HG03066 (cell line): ENCODE data around the gene PPIC.

Experiments
- ATAC-seq: cut with Tn5 transposase; IDR thresholded peaks from one replicate; pipeline ENCODE4 v1.9.1; 2021; ENCODE audit warnings: low read depth; ENCODE audit not compliant: unreplicated experiment

PPIC gene

DNA sequence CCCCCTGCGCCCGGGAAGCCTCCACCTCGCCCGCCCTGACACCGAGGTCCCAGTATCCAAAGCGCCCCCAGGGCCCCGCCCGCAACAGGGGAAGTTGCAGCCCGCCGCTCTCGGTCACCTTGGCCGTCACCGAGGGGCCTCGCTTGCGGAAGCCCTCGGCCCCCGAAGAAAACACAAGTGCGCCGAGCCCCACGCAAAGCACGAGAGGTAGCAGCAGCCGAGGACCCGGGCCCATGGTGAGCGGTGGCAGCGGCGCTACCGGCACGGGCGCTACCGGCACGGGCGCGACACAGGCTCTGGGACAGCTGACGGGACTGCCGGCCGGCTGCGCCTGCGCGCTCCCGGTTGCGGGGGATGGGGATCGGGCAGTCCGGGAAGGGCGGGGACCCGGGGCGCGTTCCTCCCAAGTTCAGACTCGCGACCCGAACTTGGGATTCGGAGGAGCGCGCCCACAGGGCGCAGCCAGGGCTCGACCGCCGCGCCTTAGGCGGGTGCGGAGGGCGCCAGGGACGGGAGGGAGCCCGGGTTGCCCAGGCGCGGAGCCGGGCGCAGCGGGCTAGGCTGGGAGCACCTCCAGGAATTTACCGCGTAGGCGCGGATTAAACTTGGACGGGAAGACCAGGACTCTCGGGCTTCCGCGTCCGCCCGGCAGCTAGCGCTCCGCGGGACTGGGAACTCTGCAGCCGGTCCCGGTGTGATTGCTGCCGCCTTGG lies at the start of gene PPIC:
Gene PPIC, minus strand, starts transcription at position 335 of the 713 bp plus-strand sequence. Its CDS starts 100 bp downstream, at position 235.
- peak; percentile 49 for ATAC-seq

- ATAC-seq = no peak
Measured at GRCh38 chr5:123085638-123086286, 49.2 kb upstream of the PPIC start.

DNA sequence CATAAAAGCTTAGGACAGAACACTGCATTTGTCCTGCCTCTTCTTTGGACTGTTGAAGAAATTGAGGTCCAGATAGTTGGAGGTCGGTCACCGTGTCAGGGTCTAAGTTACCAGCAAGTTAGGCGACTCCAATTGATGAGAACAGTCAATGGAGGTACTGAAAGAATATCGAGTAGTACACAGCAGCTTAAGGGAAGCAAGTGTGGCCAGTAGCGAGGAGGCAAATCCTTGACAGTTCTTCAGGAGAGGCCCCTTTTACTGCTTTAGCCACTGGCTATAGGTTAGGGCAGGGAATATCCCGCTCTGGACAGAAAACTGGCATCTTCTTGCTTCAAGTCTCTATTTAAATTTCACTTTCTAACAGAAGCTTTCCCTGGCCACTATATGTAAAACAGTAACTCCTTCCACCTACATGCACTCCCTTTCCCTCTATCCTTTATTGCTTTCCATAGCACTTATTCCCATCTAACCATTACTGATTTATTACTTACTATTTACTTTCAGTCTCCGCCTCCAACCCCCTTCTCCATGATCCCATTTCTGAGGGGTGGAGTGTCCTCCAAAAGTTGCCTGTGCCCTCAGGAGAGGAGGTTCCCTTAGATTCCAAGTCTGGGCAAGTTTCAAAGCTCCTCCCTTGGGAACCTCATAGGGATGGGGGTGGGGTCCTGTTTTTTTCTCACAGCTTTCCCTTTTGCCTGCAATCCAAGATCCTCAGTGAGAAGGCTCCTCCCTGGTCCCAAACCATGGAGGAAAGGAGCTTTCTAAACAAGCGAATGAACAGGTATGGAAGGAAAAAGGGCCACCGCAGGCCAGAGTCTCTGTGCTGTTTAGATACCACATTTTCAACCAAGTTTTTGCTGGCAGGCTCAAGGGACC lies 48.4 kb upstream of the PPIC start:
- no peak for ATAC-seq

- ATAC-seq = no peak
Measured at GRCh38 chr5:123083298-123083697, 46.8 kb upstream of the PPIC start.

GRCh38 chr5:123080215-123080614 lies 43.7 kb upstream of the PPIC start:
- ATAC-seq = no peak

GRCh38 chr5:123075521-123076163 lies 39.1 kb upstream of the PPIC start:
- ATAC-seq = no peak

DNA sequence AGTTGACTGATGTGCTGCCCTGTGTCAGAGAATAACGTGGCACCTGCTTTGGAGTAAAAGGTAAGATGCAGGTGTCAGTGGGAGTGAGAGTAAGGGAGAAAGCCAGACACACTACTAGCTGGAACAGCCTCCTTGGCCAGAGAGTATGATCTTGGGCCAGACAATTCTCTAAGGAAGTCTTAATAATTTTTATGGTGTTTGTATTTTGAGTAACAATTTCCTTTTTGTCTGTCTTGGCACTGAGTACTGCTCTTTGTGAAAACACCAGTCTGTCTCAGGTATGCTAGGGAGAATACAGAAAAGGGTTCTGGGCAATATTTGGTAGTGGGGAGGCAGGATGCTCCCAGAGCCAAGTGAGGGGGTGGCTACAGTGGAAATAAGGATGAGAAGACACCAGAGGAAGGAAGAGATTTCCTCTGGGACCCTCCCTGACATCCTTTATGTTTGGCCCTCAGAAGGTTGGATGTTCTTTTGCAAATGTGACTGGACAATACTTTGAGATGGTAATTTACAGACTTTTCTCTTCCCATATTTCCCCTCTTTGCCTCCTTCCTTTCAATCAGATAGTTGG lies 31.9 kb upstream of the PPIC start:
- no peak for ATAC-seq

DNA sequence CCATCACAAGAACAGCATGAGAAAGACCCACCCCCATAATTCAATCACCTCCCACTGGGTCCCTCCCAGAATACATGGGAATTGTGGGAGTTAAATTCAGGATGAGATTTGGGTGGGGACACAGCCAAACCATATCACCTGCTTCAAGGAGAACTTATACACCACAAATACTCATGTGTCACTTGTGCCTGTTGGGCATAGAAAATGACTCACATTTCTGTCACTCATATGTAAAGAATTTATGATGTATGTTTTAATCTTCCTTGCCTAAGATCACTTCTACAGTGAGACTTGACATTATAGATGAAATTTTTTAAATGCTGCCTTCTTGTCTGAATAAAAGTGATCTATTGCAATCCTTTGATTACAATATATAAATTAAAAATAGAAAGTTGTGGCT lies 29.5 kb upstream of the PPIC start:
- ATAC-seq = no peak

GRCh38 chr5:123059455-123059854 lies 22.9 kb upstream of the PPIC start:
- ATAC-seq = no peak

GRCh38 chr5:123051206-123051605 lies 14.7 kb upstream of the PPIC start:
- no peak for ATAC-seq

GRCh38 chr5:123047706-123048105 lies 11.2 kb upstream of the PPIC start:
- no peak for ATAC-seq

GRCh38 chr5:123046222-123046621 lies 9.7 kb upstream of the PPIC start:
- ATAC-seq = no peak

GRCh38 chr5:123044926-123045617 lies 8.5 kb upstream of the PPIC start:
- ATAC-seq = no peak

GRCh38 chr5:123039673-123040072 lies 3.1 kb upstream of the PPIC start:
- ATAC-seq = no peak

GRCh38 chr5:123037104-123037418 lies 536 bp upstream of the PPIC start:
- ATAC-seq = no peak

GRCh38 chr5:123035918-123036390 lies 571 bp downstream of the PPIC start:
- peak; percentile 27 for ATAC-seq

DNA sequence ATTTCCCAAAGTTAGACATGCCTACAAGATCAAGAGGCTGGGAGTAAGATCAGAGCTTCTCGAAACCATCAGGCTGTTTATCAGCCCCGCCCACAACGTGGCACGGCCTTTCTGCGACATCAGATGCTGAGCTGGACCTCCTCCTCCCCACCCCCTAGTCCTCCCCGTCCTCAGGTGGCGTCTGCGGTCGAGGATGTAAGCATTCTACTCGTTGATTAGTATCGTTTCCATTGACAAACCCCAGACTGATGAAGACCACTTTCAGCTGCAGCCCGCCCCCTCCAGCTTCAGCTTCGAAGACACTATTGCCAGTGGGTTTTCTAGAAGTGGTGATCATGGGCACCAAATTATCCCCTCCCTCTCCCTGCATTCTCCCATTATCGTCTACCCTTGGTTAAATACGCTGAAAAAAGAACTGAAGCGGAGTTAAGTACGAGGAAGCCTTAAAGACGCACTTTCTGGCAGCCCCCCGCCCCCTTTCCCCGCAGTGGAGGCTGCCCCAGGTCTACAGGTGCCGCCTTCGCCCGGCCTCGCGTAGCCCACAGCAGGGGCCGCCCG lies 1.1 kb downstream of the PPIC start:
- no peak for ATAC-seq

DNA sequence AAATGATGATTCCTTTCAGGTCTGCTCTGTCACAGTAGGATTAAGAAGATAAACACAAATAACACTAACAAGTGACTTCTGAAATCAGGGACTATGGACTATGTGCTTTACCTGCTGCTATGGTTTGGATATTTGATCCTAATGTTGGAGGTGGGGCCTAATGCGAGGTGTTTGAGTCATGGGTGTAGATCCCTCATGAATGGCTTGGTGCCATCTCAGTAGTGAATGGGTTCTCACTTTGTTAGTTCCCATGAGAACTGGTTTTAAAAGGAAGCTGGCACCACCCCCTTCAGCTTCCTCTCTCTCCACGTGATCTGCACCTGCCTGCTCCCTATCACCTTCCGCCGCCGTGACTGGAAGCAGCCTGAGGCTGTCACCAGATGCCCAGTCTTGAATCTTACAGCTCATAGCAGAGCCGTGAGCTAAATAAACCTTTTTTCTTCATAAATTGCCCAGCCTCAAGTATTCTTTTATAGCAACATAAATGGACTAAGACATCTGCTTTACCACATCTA lies 3.3 kb downstream of the PPIC start:
- ATAC-seq = no peak

DNA sequence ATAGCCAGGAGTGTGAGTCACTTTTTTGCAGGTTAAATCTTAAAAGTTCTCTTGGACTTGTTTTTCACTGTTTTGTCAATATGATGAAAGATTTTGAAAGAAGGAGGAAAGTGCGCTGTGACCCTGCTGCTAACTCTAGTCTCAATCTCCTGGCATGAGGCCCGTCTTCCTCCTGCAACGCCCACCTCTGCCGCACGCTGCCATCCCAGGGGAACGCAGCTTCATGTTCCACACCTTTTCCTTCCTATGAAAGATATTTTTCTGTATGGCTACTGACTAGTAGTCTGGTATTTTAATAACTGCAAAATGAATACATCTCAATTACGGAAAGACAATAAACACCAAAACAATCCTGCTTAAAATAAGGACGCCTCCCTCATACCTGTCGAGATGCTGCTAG lies 8.3 kb downstream of the PPIC start:
- no peak for ATAC-seq
